Left colon (tissue), 2 donors: ENCODE data around the gene ZFPM1. TPM values are rescaled to one million over a fixed set of nuclear protein-coding genes. Genes with fewer than 3 reads are reported as not detected.
"Not testable (repeated sequence)": the region's sequence is repeated elsewhere in the genome, so short reads cannot be mapped to it uniquely, and the experiment has no call there.

ENCODE experiments used
- ATAC-seq: fragments of 200-7000 bp; cut with Tn5 transposase; one replicate; pipeline ENCODE4 v1.9.1; 2020; ENCODE audit warnings: mild to moderate bottlenecking, moderate library complexity
- DNase-seq, 2 donors: peaks; one replicate each; pipeline ENCODE4 v3.0.0-alpha.2; 2020
- intact Hi-C, 2 donors: fragments of 100-400 bp; cut with DNase I in 1 of 2; cut with micrococcal nuclease in 1 of 2; formaldehyde crosslinking; loops; one replicate each; pipeline versions ENCODE4 v1.11.2 to v1.14.0; 2022; cut with DNase I, micrococcal nuclease
- long read RNA-seq: library from polyadenylated mRNA; unstranded; transcript quantifications from one replicate; pipeline ENCODE4 v2.0.0, GENCODE V29; 2021
- total RNA-seq, 2 donors: library from RNA; stranded (reverse); fragmentation: NEBNext Ultra II Directional; extraction: Animal tissue kit (Norgen Biotek cat#: 25700); gene quantifications; one replicate each; pipeline ENCODE4 v1.2.1, GENCODE V29; 2021
- donor health status: DM: no; HTN: no; CAD: no.
- donor health status: DM: yes; HTN: yes; CAD: no.

Gene ZFPM1
- 10 to 100 TPM in 1 of 2 donors, 1 to 10 TPM in 1; 8.0 to 11.3 TPM for total RNA-seq
- long read RNA-seq, partial matches to known transcripts: 0 of 4 reads
- long read RNA-seq, other reads (novel, unspliced or antisense): 4 of 4 reads

DNA sequence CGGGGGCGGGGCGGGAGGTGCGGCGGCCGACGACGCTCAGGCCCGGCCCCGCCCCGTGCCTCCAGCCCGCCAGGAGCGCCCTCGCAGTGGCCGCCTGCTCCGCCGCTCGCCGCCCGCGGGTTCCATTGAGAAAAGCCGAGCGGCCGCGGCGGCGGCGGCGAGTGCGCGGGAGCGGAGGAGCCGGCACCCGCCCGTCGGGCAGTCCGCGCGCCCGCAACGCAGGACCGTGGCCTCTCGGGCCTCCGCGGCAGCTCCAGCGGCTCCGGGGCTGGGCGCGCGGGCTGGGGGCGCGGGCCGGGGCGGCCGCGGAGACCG is at the start of gene ZFPM1:
ZFPM1 (plus strand) TSS at position 64 of the 315 bp plus-strand sequence. CDS start 359 bp downstream, outside the sequence.
- no peak for DNase-seq
- ATAC-seq: no peak
- intact Hi-C loops: no loop called here

DNA sequence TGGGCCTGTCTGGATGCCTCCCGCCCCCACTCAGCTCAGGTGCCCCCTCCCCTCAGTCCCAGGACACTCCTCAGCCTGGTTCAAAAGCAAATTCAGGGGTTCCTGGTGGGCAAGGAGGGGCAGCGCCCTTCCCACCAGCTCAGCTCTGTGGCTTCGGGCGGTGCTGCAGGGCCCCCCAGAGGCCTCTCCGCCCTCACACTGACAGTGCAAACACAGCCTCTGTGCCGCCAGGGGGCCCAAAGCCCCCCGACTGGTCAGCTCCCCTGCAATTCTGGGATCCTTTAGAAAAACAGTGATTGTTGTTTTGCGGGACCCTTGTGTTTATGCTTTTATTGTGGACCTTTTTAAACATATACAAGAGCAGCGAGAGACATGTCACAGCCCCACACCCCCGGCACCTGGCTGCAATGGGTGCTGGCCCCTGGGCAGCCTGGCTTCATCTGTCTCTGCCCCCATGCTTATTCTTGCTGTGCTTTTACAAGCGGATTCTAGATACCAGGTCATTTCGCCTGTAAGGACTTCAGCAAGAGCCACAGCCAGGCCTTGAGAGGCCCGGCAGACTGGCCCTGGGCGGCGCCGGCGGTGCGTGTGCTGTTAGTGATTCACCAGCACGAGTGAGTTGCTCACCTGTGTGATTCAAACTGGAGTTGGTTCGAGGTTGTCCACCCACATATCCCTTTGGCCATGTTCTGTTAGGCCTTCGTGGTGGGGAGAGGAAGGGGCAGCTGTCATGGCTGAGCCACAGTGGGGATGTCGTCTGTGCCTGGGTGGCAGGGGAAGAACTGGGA is 49.1 kb upstream of the ZFPM1 start:
- intact Hi-C loops: no loop called here
- DNase-seq (no peak), ATAC-seq (no peak)

DNA sequence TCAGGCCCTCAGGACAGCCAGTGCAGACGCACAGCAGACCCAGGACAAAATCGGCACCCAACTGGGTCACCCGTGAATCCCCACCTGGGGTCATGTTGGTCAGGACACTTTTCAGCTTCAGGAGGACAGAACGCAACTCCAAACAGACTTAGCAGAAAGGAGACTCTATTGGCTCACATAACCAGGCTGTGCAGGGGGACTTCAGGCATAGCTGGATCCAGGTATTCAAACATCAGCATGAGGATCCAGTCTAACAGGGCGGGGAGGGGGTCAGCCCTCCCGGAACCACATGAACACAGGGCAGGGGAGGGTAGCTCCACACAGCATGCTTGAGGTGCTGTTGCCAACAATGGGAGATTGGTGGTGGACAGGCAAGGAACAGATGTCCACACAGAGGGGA is 48.3 kb upstream of the ZFPM1 start:
- ATAC-seq (no peak), DNase-seq (no peak)
- intact Hi-C loops: no loop called here

DNA sequence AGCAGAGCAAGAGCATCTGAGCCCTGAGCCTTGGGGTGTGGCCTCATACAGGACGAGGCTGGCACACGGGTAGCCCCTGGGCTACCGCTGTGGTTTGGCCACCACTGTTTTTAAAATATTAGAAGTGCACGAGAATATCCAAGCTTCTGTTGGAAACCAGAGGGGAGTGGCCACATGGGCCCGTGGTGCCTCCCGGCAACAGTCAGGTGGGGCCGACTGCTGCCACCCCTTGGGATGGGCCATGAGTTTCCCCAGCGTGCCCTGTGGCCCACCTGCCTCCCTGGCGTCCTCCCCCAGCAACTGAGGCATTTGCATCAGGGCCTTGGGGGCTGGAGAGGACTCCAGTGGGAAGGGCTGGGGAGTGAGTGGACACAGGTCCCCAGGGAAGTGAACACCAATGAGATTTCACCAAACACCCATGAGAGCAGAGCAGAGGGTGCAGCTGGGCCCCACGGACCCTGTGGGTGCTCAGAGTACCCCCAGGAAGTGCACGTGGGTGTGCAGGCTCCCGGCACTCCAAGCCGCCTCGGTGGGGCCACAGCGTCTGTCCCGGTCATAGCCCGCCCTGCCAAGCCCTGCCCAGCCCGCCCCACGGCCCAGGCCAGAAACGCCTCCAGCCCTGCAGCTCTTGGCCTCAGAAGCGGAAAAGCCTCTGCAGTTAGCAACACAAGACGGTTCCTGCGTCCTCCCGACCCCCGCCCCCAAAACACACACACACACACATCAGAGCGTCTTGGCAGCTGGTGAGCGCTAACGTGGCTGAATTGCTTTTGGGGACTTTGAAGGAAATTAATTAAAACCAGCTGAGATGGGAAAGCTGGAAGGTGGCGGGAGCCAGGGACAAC is 47.6 kb upstream of the ZFPM1 start:
- peak in 1 of 2 donors; percentile 26 for DNase-seq
- intact Hi-C loops: no loop called here
- peak; percentile 65 for ATAC-seq

DNA sequence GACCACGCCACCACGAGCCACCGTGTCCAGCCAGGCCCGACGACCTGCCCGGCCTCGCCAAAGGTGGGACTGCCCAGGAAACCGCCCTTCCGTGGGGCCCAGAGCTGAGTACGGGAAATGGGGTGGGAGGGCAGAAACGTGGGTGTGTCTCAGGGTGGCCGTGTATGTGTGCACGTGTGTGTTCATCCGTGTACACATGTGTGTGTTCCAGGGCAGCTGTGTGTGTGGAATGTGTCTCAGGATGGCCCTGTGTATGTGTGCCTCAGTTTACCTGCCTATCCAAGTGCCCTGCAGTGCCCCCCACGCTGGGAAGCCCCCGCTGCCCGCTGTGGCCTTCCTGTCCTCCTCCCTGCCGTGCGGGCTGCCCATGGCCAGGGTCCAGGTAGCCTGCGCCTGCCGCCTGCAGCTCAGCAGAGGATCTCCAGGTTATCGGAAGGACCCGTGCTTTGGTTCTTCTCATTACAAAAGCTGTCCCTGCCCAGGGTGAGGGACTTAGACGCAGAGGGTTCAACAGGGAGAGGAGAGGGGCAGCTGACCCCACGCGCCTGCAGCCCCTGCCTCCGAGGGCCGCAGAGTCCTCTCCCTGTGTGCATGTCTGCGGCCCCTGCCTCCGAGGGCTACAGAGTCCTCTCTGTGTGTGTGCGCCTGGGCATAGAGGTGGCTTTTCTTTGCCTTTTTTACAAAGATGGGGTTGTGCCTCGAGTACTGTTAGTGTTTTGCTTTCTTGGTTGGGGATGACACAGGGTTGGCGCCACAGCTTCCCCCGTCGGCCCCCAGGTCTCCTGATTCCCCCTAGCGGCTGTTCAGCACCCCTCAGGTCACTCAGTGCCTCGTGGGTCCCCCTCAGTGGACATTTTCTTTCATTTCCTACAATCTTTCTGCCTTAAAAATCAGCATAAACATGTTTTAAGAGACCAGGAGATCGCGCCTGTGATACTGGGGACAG is 46.7 kb upstream of the ZFPM1 start:
- no peak for ATAC-seq
- no peak for DNase-seq
- intact Hi-C loops: no loop called here

DNA sequence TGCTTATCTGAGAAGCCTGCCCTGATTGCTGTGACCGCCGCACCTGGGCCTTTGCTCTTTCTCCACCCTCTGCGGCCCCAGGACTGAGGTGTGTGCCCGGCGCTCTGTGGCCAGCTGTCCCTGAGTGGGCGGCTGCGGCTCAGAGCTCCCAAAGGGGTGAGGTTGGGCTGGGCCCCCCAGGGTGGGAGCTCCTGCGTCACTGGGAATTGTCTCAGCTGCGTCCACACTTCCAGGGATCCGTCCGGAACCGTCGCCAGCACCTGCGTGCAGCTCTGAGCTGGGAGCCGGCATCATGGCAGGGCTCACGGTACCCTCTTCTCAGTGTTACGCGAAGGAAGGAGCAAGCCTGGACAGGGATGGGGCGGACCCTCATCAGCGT is 46.0 kb upstream of the ZFPM1 start:
- intact Hi-C loops: no loop called here
- no peak for ATAC-seq
- no peak for DNase-seq

DNA sequence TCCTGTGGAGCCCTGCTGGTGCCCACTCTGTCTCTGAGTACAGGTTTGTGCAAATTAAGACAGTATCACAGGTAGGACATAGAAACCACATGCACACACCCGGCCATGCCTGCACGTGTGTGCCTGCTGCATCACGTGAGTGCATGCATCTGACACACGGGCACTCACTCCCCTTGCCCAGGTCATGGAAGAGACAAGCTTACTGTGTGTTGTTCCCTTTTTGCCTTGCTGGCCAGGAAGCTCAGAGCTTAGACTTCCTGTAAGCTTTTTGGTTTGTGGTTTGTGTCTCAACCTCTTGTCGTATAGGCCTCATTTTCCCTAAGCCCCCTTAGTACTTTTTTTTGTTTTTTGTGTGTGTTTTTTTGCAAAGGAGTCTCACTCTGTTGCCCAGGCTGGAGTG is 45.3 kb upstream of the ZFPM1 start:
- ATAC-seq (no peak), DNase-seq (no peak)
- intact Hi-C loops: no loop called here

DNA sequence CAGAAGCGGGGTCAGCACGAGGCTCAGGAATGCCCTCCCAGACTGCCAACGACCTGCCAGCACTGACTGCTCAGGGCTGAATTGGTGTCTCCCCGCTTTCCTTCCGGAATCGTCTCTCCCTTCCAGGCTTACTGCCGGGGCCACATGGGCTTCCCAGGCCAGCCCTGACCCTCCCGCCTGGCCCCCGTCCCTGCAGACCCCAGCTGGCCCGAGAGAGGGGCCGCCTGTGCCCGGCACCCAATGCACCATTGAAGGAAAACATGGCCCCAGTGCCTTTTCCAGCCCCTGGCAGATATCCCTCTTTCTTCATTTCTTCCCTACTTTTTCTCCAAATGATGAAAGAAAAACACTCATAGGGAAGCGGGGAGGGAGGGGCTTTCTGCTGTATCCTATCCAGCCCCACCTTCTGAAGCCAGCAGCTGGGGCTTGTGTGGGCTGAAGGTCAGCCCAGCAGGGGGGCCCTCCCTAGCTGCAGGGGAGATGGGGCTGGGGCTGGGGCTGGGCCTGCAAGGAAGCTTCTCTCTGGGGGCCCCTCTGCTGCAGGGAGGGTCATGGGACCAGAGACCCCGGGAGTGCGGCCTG is 44.4 kb upstream of the ZFPM1 start:
- intact Hi-C loops: no loop called here
- ATAC-seq (no peak), DNase-seq (no peak)

DNA sequence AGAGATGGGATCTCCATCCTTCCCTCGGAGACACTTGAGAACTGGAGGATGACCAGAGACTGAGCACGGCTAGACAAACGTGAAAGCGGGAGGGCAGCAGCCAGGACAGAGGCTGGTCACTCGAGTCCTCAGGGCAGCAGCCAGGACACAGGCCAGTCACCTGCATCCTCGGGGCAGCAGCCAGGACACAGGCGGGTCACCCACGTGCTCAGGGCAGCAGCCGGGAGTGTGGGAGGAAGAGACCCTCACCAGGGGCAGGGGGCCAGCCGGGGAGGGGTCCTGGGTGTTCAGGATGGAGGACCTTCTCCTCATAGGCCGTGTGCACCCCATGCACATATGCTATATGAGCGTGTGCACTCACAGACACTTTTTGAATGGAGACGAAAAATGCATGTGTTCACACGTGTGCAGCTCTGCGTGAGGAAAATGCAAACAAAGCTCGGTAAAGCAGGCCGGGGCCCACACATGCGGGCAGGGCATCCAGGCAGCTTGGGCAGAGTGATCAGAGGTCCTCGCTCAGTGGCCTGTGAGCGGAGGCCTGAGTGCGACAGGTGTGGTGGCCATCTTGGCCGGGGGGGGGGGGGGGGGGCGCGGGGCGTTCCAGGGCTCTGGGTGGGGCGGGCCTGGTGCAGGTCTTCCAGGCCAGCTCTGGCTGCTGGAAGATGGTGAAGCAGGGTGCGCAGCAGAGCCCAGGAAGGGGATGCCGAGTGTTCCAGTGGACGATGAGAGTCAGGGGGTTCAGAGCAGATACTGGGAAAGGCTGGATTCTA is 43.6 kb upstream of the ZFPM1 start:
- DNase-seq (no peak), ATAC-seq (no peak)
- intact Hi-C loops: no loop called here

DNA sequence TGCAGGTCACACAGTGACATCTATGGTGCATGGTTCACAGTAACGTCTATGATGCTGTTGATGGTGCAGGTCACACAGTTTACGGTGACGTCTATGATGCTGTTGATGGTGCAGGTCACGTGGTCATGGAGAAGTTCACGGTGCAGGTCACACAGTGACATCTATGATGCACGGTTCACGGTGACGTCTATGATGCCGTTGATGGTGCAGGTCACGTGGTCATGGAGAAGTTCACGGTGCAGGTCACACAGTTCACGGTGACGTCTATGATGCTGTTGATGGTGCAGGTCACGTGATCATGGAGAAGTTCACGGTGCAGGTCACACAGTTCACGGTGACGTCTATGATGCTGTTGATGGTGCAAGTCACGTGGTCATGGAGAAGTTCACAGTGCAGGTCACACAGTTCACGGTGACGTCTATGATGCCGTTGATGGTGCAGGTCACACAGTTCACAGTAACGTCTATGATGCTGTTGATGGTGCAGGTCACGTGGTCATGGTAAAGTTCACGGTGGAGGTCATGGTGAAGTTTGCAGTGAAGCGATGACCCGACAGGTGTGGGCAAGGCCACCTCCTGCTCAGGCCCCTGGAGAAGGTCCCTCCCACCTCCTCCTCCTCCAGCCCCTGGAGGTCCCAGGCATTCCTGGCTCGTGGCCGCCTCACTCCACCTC is 42.6 kb upstream of the ZFPM1 start:
- intact Hi-C loops, ATAC-seq, DNase-seq: not testable (repeated sequence)

DNA sequence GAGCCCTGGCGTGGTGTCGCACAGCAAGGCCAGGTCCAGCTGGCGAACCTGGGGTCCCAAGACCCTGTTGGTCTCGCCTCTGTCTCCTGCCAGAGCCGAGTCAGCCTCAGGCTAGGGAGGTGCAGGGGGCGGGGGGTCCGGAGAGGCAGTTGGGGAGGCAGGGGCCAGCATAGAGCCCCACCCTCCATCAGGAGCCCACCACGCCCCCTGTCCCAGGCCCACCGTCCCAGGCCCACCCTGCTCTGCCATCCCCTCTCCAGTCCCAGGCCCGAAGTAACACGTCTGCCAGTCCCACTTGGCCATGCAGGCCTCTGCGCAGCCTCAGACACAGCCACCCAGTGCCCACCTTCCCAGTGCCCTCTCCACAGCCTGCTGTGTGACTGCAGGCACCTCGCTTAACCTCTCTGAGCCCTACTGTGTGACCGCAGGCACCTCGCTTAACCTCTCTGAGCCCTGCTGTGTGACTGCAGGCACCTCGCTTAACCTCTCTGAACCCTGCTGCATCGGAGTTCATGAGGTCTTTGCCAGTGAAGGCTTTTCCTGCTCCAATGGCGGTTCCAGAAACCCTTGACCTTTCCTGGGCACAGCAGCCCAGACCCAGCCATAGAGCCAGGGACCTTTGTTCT is 41.0 kb upstream of the ZFPM1 start:
- no peak for ATAC-seq
- intact Hi-C loops: no loop called here
- no peak for DNase-seq

DNA sequence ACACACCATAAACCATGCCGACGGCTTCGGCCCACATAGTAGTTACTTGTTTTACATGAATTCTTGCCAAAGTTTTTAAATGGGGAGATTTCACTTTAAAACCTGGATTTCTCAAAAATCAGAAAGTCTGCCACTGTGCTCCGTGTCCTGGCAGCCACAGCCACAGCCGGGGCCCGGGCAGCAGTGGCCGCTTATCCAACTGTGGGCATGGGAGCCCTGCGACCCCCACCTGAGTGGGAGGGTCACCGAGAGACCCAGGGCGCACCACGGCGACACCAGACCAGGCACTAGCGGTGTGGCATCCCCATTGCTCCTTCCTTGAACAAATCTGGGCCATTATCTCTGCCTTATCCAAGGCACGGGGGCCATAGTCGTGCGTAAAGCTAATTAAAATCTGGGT is 40.3 kb upstream of the ZFPM1 start:
- intact Hi-C loops: no loop called here
- ATAC-seq (no peak), DNase-seq (no peak)

DNA sequence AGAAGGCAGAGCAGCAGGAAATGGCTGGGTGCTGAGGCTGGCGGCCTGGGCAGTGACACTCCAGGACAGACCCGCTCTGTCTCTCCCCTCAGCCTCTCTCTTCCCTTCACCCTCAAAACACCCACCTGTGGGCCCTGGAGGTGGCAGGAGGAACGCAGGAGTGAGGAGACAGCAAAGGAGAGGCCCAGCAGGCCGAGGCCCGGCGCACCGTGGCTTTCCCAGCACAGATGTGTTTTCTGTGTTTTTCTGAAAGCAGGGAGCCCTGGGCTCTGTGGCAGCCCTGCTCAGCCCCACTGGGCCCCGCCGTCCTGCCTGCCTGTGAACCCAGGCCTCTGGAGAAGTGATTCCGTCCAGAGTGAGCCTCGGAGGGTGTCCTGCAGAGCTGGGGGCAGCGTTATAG is 39.8 kb upstream of the ZFPM1 start:
- intact Hi-C loops: no loop called here
- no peak for DNase-seq
- no peak for ATAC-seq

DNA sequence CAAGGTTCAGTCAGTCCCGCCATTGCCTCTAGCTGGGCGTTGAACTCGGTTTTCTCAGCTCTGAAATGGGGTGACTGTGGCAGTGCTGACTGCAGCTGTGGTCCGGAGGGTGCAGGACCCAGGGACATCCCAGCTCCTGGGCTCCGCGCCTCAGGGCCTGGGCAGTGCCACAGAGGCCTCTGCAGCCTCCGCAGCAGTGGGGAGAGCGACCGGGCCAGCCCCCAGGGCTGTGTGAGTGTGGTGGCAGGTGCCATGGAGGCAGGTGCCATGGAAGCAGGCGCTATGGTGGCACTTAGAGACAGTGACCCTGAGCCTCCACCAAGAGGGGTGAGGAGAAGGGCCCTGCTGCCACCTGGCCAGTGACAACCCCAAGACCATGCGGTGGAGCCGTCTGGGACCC is 39.4 kb upstream of the ZFPM1 start:
- intact Hi-C loops: no loop called here
- ATAC-seq (no peak), DNase-seq (no peak)

DNA sequence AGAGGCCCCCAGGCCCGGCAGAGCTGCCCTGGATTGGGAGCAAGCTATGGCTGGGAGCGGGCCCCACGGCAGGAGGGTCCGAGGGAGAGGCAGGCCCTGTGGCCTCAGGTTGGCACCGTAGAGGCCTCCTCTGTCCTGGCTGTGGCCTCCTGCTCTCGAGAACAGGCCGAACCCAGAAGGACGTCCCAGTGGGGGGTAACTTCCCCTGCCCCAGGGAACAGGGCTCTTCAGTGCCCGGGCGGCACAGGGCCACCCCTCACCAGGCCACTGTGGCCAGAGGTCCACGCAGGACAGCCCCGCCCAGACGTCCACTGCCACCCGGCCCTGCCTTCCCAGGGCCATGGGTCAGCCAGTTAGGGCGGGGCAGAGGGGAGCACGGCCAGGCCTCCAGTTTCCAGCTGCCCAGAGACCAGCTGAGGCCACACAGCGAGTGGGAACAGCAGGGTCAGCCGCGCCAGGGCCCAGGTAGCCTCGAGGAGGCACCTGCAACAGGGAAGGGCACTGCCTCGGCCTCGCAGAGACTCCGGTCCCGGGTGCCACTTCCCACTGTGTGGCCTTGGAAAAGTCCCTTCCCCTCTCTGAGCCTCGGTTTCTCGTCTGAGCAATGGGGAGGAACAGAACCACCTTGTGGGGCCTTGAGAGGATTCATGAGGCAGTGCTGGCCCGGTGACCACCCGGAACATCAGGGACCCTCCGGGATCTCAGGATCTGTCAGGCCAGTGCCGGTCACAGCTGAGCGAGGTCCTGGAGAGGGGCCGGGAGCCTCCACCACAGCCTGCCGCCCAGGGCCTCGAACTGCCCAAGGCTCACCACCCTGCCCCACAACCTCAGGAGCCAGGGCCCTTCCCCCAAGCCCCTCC is 38.3 kb upstream of the ZFPM1 start:
- ATAC-seq (no peak), DNase-seq (no peak)
- intact Hi-C loops: no loop called here

DNA sequence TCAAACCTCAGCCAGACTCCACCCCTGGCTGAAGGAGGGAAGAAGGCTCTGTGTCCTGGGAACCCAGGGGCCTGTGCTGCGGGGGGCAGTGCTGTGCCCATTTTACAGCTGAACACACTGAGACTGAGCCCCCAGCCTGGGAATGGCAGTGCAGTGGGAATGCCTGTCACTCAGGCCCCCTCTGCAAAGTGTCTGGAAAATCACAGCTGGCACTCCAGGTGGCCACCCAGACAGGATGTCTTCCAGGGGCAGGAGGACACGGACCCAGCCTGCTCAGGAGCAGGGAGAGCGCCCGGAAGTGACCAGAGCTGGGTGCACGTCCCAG is 37.7 kb upstream of the ZFPM1 start:
- intact Hi-C loops: no loop called here
- DNase-seq (no peak), ATAC-seq (no peak)
